NB4 (cell line): ENCODE measurements around the gene OTUD5.

Experiments
- CTCF ChIP-seq: IDR thresholded peaks from one replicate; pipeline ENCODE4 v1.5.1; 2012; ENCODE audit warnings: low read depth, low read length
- TF ChIP-seq, protein P1 (sequence below): IDR thresholded peaks from 2 replicates; pipeline ENCODE4 v1.6.1; 2011; ENCODE audit warnings: low read depth, low read length

DNA sequence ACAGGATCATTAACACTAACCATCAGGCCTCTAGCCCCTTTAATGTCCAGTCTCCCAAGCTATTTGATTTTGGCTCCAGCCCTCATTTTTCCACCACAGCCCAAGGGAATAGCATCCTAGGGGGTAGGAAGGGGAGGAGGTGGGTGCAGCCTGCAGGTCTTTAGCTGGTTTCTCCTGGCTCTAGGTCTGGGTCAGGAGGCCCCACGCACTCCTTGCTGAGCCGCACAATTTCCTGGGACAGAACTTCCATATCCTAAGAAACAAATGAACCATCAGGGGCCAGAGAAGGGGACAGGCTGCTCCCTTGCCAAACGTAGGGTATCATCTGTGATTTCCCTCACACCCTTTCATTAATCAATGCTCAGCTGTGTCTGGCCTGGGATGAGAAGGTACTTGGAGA is 16.6 kb upstream of the OTUD5 start:
- TF ChIP-seq CTCF = no peak
- TF ChIP-seq, protein P1, sequence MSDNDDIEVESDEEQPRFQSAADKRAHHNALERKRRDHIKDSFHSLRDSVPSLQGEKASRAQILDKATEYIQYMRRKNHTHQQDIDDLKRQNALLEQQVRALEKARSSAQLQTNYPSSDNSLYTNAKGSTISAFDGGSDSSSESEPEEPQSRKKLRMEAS = no peak
